K562 (cell line): Measurements from ENCODE around the gene PRDM12. TPM values are rescaled to one million over a fixed set of nuclear protein-coding genes. Genes with fewer than 3 reads are reported as not detected.

Experiments
- ATAC-seq: fragments of 200-7000 bp; cut with Tn5 transposase; 3 replicates; pipeline ENCODE4 v1.9.1; 2020; ENCODE audit warnings: moderate library complexity
- BruUV-seq: library from RNA; stranded (reverse); fragments of 400-500 nt; replicated peaks from 2 replicates; lab custom pipeline; 2021; lab: Mats Ljungman, UMichigan
- CTCF ChIA-PET: fragments of 300-600 bp; formaldehyde crosslinking; extraction: SDS; loops from one replicate; lab custom pipeline; 2021; ENCODE audit warnings: low intra/inter-chr PET ratio; lab: Yijun Ruan, JAX
- POLR2A ChIA-PET: fragments of 300-600, 350-650 bp; sonication (Branson Sonifier 250); formaldehyde crosslinking; extraction: SDS; loops from one replicate; lab custom pipeline; 2021; ENCODE audit warnings: antibody characterized with exemption, inconsistent platforms; lab: Yijun Ruan, JAX
- DNase-seq, 4 experiments: peaks; one replicate each; pipeline versions ENCODE4 v3.0.0 to v3.0.0-alpha.2; 2011 to 2018; ENCODE audit warnings: low spot score in 3 of 4, mixed read lengths in 3 of 4; ENCODE audit errors: extremely low read depth in 1 of 4
- FAIRE-seq: peaks from 2 replicates; lab custom pipeline; 2011; peaks lifted over from hg19 to GRCh38; lab: Jason Lieb, UNC
- H2AFZ ChIP-seq: 2 replicates; pipeline ENCODE4 v1.6.0; 2011; ENCODE audit warnings: low read depth, low read length, control low read depth, inconsistent platforms
- H3K27ac ChIP-seq: fragments of 200-600 bp; 3 replicates; pipeline ENCODE4 v1.8.0; 2011; ENCODE audit warnings: low read depth, mild to moderate bottlenecking, control low read depth, inconsistent platforms, low read length, moderate library complexity, mixed read lengths; ENCODE audit errors: extremely low read depth
- H3K27me3 ChIP-seq, 2 experiments: fragments of 300-600 bp in 1 of 2; 2 replicates in 1 of 2; 3 replicates in 1 of 2; pipeline versions ENCODE4 v1.6.0 to v1.8.0; 2011; ENCODE audit warnings: inconsistent platforms in 2 of 2, low read length in 2 of 2, mild to moderate bottlenecking in 1 of 2, mixed read lengths in 1 of 2, moderate library complexity in 1 of 2; ENCODE audit not compliant: control insufficient read depth in 2 of 2, insufficient read depth in 2 of 2
- H3K36me3 ChIP-seq: fragments of 300-600 bp; 3 replicates; pipeline ENCODE4 v1.8.0; 2011; ENCODE audit warnings: mild to moderate bottlenecking, low read length, inconsistent platforms; ENCODE audit not compliant: control insufficient read depth, insufficient read depth
- H3K4me1 ChIP-seq, 2 experiments: fragments of 200-600 bp in 1 of 2; replicated peaks in 1 of 2; 2 replicates in 1 of 2; 3 replicates in 1 of 2; pipeline versions ENCODE4 v1.5.1 to v1.8.0; 2011; ENCODE audit warnings: inconsistent platforms in 2 of 2, low read length in 2 of 2, mild to moderate bottlenecking in 1 of 2, mixed read lengths in 1 of 2, moderate library complexity in 1 of 2; ENCODE audit not compliant: control insufficient read depth in 2 of 2, insufficient read depth in 2 of 2
- H3K4me2 ChIP-seq: 2 replicates; pipeline ENCODE4 v1.6.1; 2011; ENCODE audit warnings: low read length, control low read depth, inconsistent platforms, mixed read lengths; ENCODE audit not compliant: insufficient read depth
- H3K4me3 ChIP-seq: fragments of 200-600 bp; sonication (generic), shearing (Covaris generic); 2 replicates; pipeline ENCODE4 v1.5.1; 2016; ENCODE audit warnings: control low read depth, inconsistent platforms
- H3K79me2 ChIP-seq: fragments of 200-600 bp; 3 replicates; pipeline ENCODE4 v1.8.0; 2011; ENCODE audit warnings: low read length, inconsistent platforms; ENCODE audit not compliant: control insufficient read depth, insufficient read depth
- H3K9ac ChIP-seq, 2 experiments: 2 replicates each; pipeline versions ENCODE4 v1.6.0 to v1.6.1; 2011; ENCODE audit warnings: low read depth in 2 of 2, low read length in 2 of 2, control low read depth in 1 of 2, inconsistent platforms in 1 of 2, mild to moderate bottlenecking in 1 of 2, mixed read lengths in 1 of 2; ENCODE audit not compliant: insufficient read depth in 1 of 2
- H3K9me1 ChIP-seq: one replicate; pipeline ENCODE4 v1.6.0; 2011; ENCODE audit warnings: inconsistent platforms, mild to moderate bottlenecking, low read length, moderate library complexity; ENCODE audit not compliant: control insufficient read depth, insufficient read depth
- H3K9me3 ChIP-seq: replicated peaks from 2 replicates; pipeline ENCODE4 v1.5.1; 2011; ENCODE audit warnings: low read depth, low read length, inconsistent platforms; ENCODE audit not compliant: control insufficient read depth, insufficient read depth
- H4K20me1 ChIP-seq: replicated peaks from 2 replicates; pipeline ENCODE4 v1.6.1; 2011; ENCODE audit warnings: low read length, inconsistent platforms, mixed read lengths; ENCODE audit not compliant: control insufficient read depth, insufficient read depth
- FOXK1 ChIP-seq: sonication (generic); formaldehyde crosslinking; IDR thresholded peaks from 2 replicates; pipeline ENCODE4 v1.8.0; 2022; ENCODE audit warnings: missing genetic modification reagents, mild to moderate bottlenecking, borderline replicate concordance
- HSF4 ChIP-seq: fragments of 250-450 bp; sonication (Bioruptor Pico); IDR thresholded peaks from 2 replicates; pipeline ENCODE4 v2.1.2; 2022; ENCODE audit warnings: mild to moderate bottlenecking, moderate library complexity, borderline replicate concordance
- KDM5B ChIP-seq: fragments of 200-600 bp; sonication (generic); IDR thresholded peaks from 2 replicates; pipeline ENCODE4 v1.6.1; 2012; ENCODE audit warnings: low read depth, mild to moderate bottlenecking, moderate library complexity, low read length, control low read depth, inconsistent platforms; ENCODE audit not compliant: insufficient replicate concordance
- NONO ChIP-seq, 2 experiments: fragments of 200-400 bp in 1 of 2; fragments of 450-650 bp in 1 of 2; formaldehyde crosslinking in 1 of 2; IDR thresholded peaks; 2 replicates each; pipeline ENCODE4 v1.6.1; 2017; ENCODE audit warnings: low read depth in 2 of 2, mild to moderate bottlenecking in 2 of 2, moderate library complexity in 2 of 2, low read length in 1 of 2
- RAD51 ChIP-seq: fragments of 450-650 bp; IDR thresholded peaks from 2 replicates; pipeline ENCODE4 v1.7.1; 2016; ENCODE audit warnings: low read depth, mild to moderate bottlenecking, borderline replicate concordance
- RFX7 ChIP-seq: fragments of 250-450 bp; sonication (Bioruptor Pico); IDR thresholded peaks from 2 replicates; pipeline ENCODE4 v1.5.1; 2021; ENCODE audit warnings: mild to moderate bottlenecking
- ZNF551 ChIP-seq: fragments of 250-450 bp; sonication (Bioruptor Pico); IDR thresholded peaks from 2 replicates; pipeline ENCODE4 v1.5.0; 2021; ENCODE audit warnings: mild to moderate bottlenecking, moderate library complexity
- WGBS: fragments of 100-300 bp; shearing (Covaris generic); methylation state at CpG from one replicate; pipeline ENCODE4 v1.1.6; 2016; ENCODE audit warnings: low coverage, mixed read lengths; ENCODE audit not compliant: insufficient coverage; ENCODE audit errors: missing lambda C conversion rate; 5-methylcytosine and 5-hydroxymethylcytosine counted together
- in situ Hi-C: fragments of 300-500 bp; cut with MboI; formaldehyde crosslinking; loops from 4 replicates; pipeline ENCODE4 v1.15.0; 2018; ENCODE audit warnings: inconsistent platforms, mixed read lengths
- intact Hi-C: fragments of 100-400 bp; cut with micrococcal nuclease; formaldehyde crosslinking; loops from 2 replicates; pipeline ENCODE4 v1.14.2; 2022
- polyA plus RNA-seq, 8 experiments: library from polyadenylated mRNA; depleted of rRNA in 4 of 8; stranded (reverse) in 5 of 8; unstranded in 3 of 8; fragments of >200 nt; fragmentation: Nextera tagmentation in 2 of 8; fragmentation: Illumina TruSeq in 1 of 8; extraction: Ambion mirVana in 2 of 8; extraction: Trizol in 1 of 8; gene quantifications; 2 replicates each; pipeline versions ENCODE4 v1.2.1 to v1.2.3, GENCODE V29; 2011 to 2014; ENCODE audit warnings: inconsistent platforms in 1 of 8, missing spikeins in 1 of 8
- total RNA-seq, 7 experiments: library from RNA; depleted of rRNA in 6 of 7; stranded (reverse); fragments of >200 nt in 6 of 7; fragmentation: Illumina TruSeq in 2 of 7; extraction: Trizol in 2 of 7; gene quantifications; 2 replicates each; pipeline versions ENCODE4 v1.2.1 to v1.2.3, GENCODE V29; 2011 to 2021; ENCODE audit warnings: low replicate concordance in 1 of 7
- TF ChIP-seq, protein P1 (sequence below), 2 experiments: fragments of 150-350 bp in 1 of 2; IDR thresholded peaks; 2 replicates each; pipeline ENCODE4 v1.6.1; 2012 to 2016; ENCODE audit warnings: low read depth in 2 of 2, low read length in 2 of 2, mild to moderate bottlenecking in 1 of 2, moderate library complexity in 1 of 2
- TF ChIP-seq, protein P2 (sequence below): sonication (generic); formaldehyde crosslinking; IDR thresholded peaks from 2 replicates; pipeline ENCODE4 v1.8.1; 2023; ENCODE audit warnings: missing genetic modification reagents, mild to moderate bottlenecking, borderline replicate concordance
- TF ChIP-seq, protein P3 (sequence below): fragments of 250-450 bp; sonication (Bioruptor Pico); IDR thresholded peaks from 2 replicates; pipeline ENCODE4 v1.5.0; 2020; ENCODE audit warnings: mild to moderate bottlenecking, borderline replicate concordance

Gene PRDM12
- total and polyA plus RNA-seq, 9 of the 15 experiments (the other 6 are each of a cell fraction or from before 2014, with no cell fraction given): 0.04 to 0.22 (median 0.07) TPM; not detected in 3

DNA sequence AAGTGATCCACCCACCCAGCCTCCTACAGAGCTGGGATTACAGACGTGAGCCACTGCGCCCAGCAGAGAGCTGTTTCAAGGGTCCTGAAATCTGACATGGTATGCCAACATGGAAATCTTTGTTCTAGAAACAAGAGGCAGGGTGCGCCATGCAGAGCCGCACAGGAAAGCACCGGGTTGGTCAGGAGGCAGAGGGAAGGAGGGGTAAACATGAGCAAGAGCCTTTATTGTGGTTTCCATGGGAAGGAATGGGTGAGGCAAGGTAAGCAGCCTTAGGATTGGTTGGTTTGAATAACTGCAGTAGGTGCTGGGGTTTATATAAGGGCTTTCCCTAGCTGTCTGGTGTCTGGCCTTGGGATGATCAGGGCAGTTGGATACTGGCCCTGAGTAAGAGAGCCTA is 23.7 kb downstream of the PRDM12 start:
- in situ Hi-C loops: loop anchor here (5.0 to 25.0 kb wide), 2 partner anchors 236 to 551 kb away; no protein-coding TSS in a partner anchor
- no TSS peak for BruUV-seq
- TF ChIP-seq, protein P1, sequence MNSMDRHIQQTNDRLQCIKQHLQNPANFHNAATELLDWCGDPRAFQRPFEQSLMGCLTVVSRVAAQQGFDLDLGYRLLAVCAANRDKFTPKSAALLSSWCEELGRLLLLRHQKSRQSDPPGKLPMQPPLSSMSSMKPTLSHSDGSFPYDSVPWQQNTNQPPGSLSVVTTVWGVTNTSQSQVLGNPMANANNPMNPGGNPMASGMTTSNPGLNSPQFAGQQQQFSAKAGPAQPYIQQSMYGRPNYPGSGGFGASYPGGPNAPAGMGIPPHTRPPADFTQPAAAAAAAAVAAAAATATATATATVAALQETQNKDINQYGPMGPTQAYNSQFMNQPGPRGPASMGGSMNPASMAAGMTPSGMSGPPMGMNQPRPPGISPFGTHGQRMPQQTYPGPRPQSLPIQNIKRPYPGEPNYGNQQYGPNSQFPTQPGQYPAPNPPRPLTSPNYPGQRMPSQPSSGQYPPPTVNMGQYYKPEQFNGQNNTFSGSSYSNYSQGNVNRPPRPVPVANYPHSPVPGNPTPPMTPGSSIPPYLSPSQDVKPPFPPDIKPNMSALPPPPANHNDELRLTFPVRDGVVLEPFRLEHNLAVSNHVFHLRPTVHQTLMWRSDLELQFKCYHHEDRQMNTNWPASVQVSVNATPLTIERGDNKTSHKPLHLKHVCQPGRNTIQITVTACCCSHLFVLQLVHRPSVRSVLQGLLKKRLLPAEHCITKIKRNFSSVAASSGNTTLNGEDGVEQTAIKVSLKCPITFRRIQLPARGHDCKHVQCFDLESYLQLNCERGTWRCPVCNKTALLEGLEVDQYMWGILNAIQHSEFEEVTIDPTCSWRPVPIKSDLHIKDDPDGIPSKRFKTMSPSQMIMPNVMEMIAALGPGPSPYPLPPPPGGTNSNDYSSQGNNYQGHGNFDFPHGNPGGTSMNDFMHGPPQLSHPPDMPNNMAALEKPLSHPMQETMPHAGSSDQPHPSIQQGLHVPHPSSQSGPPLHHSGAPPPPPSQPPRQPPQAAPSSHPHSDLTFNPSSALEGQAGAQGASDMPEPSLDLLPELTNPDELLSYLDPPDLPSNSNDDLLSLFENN (IDR thresholded peaks at IDR 0.05; ENCODE audit: low read depth in 2 of 2, low read length in 2 of 2): no peak
- TF ChIP-seq HSF4 (CRISPR knock-in tag) (no peak), RFX7 (CRISPR knock-in tag) (no peak), NONO (IDR thresholded peaks at IDR 0.05; ENCODE audit: low read depth in 2 of 2, low read length in 1 of 2) (no peak), RAD51 (no peak), ZNF551 (CRISPR knock-in tag) (no peak), FOXK1 (no peak), KDM5B (no peak)
- TF ChIP-seq, protein P2, sequence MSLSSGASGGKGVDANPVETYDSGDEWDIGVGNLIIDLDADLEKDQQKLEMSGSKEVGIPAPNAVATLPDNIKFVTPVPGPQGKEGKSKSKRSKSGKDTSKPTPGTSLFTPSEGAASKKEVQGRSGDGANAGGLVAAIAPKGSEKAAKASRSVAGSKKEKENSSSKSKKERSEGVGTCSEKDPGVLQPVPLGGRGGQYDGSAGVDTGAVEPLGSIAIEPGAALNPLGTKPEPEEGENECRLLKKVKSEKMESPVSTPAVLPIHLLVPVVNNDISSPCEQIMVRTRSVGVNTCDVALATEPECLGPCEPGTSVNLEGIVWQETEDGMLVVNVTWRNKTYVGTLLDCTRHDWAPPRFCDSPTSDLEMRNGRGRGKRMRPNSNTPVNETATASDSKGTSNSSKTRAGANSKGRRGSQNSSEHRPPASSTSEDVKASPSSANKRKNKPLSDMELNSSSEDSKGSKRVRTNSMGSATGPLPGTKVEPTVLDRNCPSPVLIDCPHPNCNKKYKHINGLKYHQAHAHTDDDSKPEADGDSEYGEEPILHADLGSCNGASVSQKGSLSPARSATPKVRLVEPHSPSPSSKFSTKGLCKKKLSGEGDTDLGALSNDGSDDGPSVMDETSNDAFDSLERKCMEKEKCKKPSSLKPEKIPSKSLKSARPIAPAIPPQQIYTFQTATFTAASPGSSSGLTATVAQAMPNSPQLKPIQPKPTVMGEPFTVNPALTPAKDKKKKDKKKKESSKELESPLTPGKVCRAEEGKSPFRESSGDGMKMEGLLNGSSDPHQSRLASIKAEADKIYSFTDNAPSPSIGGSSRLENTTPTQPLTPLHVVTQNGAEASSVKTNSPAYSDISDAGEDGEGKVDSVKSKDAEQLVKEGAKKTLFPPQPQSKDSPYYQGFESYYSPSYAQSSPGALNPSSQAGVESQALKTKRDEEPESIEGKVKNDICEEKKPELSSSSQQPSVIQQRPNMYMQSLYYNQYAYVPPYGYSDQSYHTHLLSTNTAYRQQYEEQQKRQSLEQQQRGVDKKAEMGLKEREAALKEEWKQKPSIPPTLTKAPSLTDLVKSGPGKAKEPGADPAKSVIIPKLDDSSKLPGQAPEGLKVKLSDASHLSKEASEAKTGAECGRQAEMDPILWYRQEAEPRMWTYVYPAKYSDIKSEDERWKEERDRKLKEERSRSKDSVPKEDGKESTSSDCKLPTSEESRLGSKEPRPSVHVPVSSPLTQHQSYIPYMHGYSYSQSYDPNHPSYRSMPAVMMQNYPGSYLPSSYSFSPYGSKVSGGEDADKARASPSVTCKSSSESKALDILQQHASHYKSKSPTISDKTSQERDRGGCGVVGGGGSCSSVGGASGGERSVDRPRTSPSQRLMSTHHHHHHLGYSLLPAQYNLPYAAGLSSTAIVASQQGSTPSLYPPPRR (CRISPR knock-in tag): no peak
- TF ChIP-seq, protein P3, sequence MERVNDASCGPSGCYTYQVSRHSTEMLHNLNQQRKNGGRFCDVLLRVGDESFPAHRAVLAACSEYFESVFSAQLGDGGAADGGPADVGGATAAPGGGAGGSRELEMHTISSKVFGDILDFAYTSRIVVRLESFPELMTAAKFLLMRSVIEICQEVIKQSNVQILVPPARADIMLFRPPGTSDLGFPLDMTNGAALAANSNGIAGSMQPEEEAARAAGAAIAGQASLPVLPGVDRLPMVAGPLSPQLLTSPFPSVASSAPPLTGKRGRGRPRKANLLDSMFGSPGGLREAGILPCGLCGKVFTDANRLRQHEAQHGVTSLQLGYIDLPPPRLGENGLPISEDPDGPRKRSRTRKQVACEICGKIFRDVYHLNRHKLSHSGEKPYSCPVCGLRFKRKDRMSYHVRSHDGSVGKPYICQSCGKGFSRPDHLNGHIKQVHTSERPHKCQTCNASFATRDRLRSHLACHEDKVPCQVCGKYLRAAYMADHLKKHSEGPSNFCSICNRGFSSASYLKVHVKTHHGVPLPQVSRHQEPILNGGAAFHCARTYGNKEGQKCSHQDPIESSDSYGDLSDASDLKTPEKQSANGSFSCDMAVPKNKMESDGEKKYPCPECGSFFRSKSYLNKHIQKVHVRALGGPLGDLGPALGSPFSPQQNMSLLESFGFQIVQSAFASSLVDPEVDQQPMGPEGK (CRISPR knock-in tag): no peak

More for the DNA sequence above, 23.7 kb downstream of the PRDM12 start:
- Histone ChIP-seq H3K27ac (no peak overlapping the region), H3K36me3 (no peaks in the 10 kb centered on the region), H3K4me1 (peaks cover 3 to 6% of the 10 kb centered on the region in 2 experiments; a peak in 4 of 5 replicates), H3K4me2 (no peak overlapping the region), H4K20me1 (no peaks in the 10 kb centered on the region), H3K79me2 (0 out of 3 replicates have a peak, but pooled peaks cover 2% of the 10 kb centered on the region), H3K9me1 (no peaks in the 10 kb centered on the region), H3K9ac (no peak overlapping the region), H3K9me3 (0 out of 2 replicates have a peak, but pooled peaks cover 3% of the 10 kb centered on the region), H3K4me3 (no peak overlapping the region), H3K27me3 (peaks cover 2 to 5% of the 10 kb centered on the region in 2 experiments; a peak in 2 of 5 replicates), H2AFZ (no peak overlapping the region)
- POLR2A ChIA-PET: no interaction called here
- CTCF ChIA-PET: no interaction called here
- WGBS: 16% methylated on average over 5 of the region's 5 CpGs
- FAIRE-seq (no peak), DNase-seq (no peak), ATAC-seq (no peak)
- intact Hi-C loops: no loop called here
